ELR (cell line): ENCODE measurements around the gene MARS1.

Source experiments
- DNase-seq: peaks from one replicate; pipeline ENCODE4 v3.0.0-alpha.2; 2015; ENCODE audit warnings: low read depth

Gene MARS1

GRCh38 chr12:57530396-57531142 is 42.7 kb downstream of the MARS1 start:
- no peak for DNase-seq

DNA sequence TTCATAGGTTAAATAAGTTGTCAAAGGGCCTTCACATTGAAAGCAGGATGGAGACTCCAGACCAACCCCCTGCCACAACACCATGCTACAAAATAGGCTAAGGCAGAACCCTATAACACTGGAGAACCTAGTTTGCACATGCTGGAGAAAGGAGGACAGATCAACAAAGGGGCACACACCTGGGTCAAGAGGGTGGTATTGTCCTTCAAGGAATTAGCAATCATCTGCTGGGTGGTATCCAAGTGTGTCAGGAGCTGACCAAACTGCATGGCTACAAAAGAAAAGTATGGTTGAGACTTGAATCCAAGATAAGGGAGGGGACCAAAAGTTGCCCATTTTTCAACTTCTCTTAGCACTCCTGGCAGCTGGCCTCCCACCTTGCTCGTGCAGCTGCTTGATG is 44.0 kb downstream of the MARS1 start:
- DNase-seq: no peak

GRCh38 chr12:57533108-57533507 is 45.2 kb downstream of the MARS1 start:
- DNase-seq: no peak

GRCh38 chr12:57534250-57534649 is 46.4 kb downstream of the MARS1 start:
- DNase-seq: no peak

DNA sequence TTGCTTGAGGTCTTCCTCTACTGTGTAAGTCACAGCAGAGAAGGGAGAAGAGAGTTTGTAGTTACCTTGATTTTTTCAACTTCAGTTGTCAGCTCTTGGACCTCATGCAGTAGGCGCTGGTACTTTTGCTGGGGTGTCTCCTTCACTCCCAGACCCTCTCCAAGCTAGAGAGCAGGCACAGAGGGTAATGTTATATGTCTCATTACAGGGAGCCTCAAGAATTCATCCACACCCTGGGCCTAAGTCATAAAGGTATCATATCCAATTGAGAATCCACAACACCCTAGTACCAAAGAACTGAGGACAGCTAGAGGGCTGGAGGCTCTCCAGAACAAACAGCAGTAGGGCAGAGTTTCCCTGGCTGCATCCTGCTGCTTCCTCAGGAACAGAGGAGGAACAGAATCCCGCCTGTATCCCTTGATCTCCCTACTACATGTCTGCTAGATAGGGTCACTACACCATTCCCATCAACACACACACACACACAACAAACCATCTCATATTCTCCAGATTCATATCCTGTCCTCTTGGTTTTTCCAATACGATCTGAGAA is 47.2 kb downstream of the MARS1 start:
- no peak for DNase-seq

DNA sequence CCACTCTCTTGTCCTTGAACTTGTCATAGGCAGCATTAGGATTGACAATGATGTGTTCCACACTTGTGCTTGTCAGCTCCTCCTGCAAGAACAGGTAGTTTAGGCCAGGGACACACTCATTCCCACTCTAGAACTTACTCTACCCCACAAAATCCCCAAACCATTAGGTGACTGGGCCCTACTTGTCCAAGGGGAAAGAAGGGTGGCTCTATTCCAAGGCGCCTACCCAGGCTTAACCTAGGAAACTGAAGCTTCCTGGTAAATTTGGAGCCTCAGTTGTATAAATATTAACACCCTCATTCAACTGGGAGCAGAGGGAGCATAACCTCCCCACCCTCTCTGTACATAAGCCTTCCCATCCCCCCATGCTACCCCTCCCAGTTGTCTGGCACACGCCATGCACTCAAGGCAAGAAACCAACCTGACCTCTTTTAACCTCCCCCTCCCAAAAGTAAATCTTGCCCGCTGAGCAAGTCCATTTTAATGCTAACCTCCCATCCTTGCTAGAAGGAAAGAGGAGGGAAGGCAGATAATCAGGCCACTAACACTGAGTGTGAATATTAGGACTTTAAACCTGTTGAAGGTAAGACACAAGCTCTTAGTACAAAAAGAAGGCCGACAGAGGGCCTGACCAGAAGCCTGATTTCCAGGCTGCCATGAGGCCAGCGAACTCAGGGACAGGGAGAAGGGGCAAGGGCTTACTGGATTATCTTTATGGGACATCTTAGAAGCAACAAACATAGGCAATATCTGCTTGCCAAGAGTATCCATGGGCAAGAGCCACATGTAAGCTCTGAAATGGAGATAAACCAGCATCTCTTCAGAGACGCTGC is 48.1 kb downstream of the MARS1 start:
- DNase-seq: no peak

DNA sequence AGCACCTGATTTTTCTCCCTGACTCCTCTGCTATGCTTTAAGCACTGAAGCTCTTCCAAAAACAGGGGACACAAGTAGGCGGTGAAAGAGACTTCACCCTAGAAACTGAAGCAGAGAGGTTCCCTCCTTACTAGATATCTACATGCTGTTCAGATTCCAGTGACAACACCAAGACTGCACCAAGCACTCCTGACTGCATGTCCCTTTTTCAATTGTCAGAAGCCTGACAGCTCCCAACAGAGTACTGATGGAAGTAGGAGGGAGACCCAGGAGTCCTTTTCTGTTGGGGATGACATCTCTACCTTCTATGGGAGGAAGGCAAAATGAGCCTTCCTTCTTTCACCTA is 48.7 kb downstream of the MARS1 start:
- no peak for DNase-seq

GRCh38 chr12:57539134-57539768 is 51.4 kb downstream of the MARS1 start:
- no peak for DNase-seq

- DNase-seq: no peak
These were observed 53.1 kb downstream of the MARS1 start for GRCh38 chr12:57541001-57541400.

DNA sequence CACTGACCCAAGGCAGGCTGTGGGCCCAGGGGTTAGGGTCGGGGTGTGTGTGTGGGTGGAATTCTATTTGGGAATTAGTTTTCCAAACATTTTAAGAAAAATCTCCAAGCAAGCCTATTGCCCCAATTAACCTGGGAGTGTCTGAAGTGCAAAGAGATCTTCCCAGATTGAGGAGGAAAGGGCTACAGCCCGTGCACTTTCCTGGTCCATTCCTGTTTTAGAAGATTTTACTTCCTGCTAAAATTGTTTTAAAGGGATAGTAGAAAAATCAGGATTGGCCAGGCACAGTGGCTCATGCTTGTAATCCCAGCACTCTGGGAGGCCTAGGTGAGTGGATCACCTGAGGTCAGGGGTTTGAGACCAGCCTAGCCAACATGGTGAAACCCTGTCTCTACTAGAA is 53.8 kb downstream of the MARS1 start:
- no peak for DNase-seq

DNA sequence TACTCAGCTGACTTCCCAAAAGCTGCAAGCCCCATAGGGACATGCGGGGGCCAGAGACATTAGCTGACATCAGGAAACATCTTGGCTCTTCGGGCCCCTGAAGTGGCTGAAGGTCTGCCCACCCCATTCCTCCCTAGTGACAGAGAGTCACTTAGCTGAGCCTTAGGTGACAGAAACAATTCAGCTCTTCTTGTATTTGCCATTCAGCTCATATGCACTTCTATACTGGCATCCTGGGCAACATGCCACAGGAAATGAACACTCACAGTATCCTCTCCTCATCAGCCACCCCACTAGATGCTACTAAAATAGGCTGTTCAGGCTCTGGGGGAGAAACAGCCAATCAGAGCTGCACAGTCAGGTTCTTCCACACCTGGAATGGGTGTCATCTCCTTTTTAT is 55.7 kb downstream of the MARS1 start:
- DNase-seq: peak; percentile 29

GRCh38 chr12:57545809-57546437 is 58.1 kb downstream of the MARS1 start:
- DNase-seq: peak; percentile 54

DNA sequence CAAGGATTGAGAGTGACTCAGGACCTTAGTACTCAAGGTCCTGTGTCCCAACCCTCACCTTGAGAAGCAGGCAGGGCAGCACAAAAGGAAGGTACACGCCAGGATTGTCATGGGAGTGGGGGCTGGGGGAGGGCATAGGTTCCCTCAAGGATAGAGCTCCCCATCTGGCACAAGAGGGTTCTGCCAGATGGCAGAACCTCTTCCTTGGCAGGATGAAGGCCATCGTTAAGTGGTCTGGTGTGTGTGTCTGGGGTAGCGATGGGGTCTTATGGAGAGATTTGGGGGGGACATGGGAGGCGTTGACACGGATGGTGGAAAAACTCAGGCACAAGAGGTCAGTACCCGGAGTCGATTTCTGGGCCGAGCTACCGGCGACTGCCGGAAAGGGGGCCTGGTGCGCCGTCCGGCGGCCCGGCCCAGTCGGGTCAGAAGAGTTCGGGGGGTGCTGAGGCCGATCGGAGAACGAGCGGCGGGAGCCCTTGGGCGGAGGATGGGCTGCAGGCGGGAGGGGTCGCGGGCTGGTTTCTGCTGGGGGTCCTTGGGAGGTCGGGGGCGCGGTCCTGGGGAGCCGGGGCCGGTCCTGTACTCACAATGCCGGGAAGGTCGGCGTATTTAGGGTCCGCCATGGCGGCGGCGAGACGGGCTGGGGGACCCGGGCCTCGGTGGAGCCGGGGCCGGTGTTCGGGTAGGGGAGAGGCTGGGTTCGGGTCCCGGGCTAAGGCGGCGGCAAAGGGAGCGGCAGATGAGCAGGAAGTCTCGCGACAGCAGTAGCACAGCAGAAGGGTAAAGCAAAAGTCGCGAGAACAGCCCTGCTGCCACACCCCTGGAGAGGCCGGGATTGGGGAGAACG is 58.8 kb downstream of the MARS1 start, which contains the start of gene DCTN2:
DCTN2 (minus strand) TSS at position 755 of the 850 bp plus-strand sequence; CDS start at position 626, 129 bp downstream.
- peak; percentile 99 for DNase-seq

DNA sequence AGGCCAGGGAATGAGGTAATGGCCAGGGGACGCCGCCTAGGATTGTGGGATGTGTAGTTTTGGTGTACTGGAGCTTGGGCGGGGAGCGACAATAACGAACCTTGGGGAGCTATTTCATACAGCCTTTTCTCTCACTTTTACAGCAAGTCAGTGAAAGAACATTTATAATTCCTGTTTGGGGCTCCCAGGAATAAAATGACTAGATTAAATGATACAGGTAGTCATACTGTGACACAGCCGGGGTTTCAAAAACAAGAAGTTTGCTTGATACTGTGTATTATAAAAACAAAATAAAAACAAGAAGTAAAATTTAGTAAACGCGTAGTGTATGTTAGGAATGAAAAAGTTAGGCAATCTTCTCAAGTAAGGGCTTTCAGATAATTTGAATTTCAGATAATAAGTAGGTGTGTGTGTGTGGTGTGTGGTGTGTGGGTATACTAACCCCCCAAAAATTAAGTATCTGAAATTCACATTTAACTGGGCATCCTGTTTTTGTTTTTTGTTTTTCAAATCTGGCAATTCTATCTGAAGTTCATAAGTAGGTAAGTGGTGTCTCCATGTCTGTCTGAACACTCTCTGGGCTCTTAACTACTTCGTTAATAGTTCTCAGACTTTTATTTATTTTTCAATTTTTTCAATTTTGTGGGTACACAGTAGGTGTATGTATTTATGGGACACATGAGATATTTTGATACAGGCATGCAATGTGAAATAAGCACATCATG is 59.6 kb downstream of the MARS1 start:
- no peak for DNase-seq

GRCh38 chr12:57548013-57548315 is 60.1 kb downstream of the MARS1 start:
- no peak for DNase-seq

DNA sequence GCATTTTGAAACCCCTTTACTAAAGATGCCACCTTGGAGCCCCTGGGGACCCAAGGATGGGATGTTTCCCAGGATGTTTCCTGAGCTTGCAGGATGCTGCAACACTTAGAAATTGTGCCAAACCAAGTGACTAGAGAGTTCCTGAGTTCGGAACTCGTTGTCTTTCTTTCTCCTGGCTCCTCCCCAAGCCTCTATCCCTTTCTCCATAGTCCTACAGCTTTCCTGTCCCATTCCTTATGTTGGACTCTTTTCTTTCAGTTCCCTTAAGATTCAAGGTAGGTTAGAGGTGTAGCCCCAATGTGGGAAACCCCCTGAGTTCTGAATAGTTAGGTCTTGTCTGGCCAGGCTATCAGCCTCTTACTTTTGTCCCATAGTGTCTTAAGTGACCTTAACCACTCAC is 60.6 kb downstream of the MARS1 start:
- no peak for DNase-seq

DNA sequence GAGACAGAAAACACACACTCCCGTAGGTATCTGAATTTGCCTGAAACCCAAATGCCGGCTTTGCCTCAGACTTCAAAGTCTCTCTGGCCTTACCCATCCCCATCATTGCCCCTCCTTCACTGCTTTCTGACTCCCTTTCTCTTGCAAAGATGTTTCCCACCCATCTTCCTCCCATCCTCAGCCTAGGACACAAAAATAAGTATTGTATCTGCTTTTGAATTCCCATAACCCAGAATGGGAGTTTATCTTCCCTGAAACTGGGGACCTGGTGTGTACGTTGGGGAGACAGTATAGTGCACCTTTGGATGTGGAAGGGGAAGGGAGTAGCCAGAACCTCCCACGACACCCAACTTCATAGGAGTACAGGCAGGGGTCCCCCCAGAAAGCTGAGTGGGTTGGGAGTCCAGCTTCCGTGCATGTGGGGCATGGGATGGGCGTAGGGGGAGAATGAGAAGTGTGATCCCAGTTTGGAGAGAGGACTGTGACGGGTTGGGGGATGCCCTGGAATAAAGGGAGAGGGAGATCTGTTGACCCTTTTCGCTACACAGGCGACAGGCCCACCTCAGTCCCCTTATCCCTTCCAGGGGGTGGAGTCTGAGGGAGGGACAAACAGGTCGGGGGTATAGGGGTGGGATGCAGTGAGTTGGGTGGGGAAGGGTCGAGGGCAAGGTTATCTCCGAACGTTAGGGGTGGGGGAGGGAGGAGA is 61.5 kb downstream of the MARS1 start:
- DNase-seq: no peak

GRCh38 chr12:57549909-57550640 is 62.2 kb downstream of the MARS1 start, which contains the start of gene KIF5A:
Gene KIF5A, plus strand, starts transcription at chr12:57550044. Its CDS starts 228 bp downstream, at chr12:57550272.
- DNase-seq: peak; percentile 65
